Activated naive CD8-positive, alpha-beta T cell (primary cell): ENCODE results near the gene NFKBIZ.

ENCODE experiments used
- H3K27ac Mint-ChIP-seq: one replicate; pipeline ENCODE4 v1.8.0; 2021; ENCODE audit warnings: mixed read lengths
- H3K27me3 Mint-ChIP-seq: one replicate; pipeline ENCODE4 v1.8.0; 2021; ENCODE audit warnings: mixed read lengths
- H3K36me3 Mint-ChIP-seq: one replicate; pipeline ENCODE4 v1.8.0; 2021; ENCODE audit warnings: mixed read lengths
- H3K4me1 Mint-ChIP-seq: one replicate; pipeline ENCODE4 v1.8.0; 2021; ENCODE audit warnings: low read depth, mixed read lengths
- H3K4me3 Mint-ChIP-seq: one replicate; pipeline ENCODE4 v1.8.0; 2021; ENCODE audit warnings: mild to moderate bottlenecking, mixed read lengths
- H3K9me3 Mint-ChIP-seq: one replicate; pipeline ENCODE4 v1.8.0; 2021; ENCODE audit warnings: low read depth, mixed read lengths

Gene NFKBIZ

GRCh38 chr3:101816215-101817149 is 32.8 kb upstream of the NFKBIZ start:
- Mint-ChIP-seq H3K27me3 (no peaks in the 10 kb centered on the region), H3K4me1 (peaks cover 51% of the 10 kb centered on the region), H3K4me3 (no peak overlapping the region), H3K36me3 (peaks cover 14% of the 10 kb centered on the region), H3K9me3 (no peaks in the 10 kb centered on the region), H3K27ac (peak overlapping the region; percentile 76)

GRCh38 chr3:101817992-101818391 is 31.3 kb upstream of the NFKBIZ start:
- Mint-ChIP-seq H3K27ac (no peak overlapping the region), H3K4me1 (peaks cover 55% of the 10 kb centered on the region), H3K36me3 (peaks cover 20% of the 10 kb centered on the region), H3K27me3 (no peaks in the 10 kb centered on the region), H3K9me3 (no peaks in the 10 kb centered on the region), H3K4me3 (no peak overlapping the region)

GRCh38 chr3:101819649-101820206 is 29.6 kb upstream of the NFKBIZ start:
- H3K36me3 Mint-ChIP-seq: peaks cover 21% of the 10 kb centered on the region
- no peak overlapping the region for H3K4me3 Mint-ChIP-seq
- H3K9me3 Mint-ChIP-seq: no peaks in the 10 kb centered on the region
- no peaks in the 10 kb centered on the region for H3K27me3 Mint-ChIP-seq
- H3K27ac Mint-ChIP-seq: peak overlapping the region; percentile 35
- H3K4me1 Mint-ChIP-seq: peaks cover 48% of the 10 kb centered on the region

- H3K4me1 Mint-ChIP-seq: peaks cover 52% of the 10 kb centered on the region
- no peak overlapping the region for H3K4me3 Mint-ChIP-seq
- H3K36me3 Mint-ChIP-seq: peaks cover 23% of the 10 kb centered on the region
- no peak overlapping the region for H3K27ac Mint-ChIP-seq
- H3K9me3 Mint-ChIP-seq: no peaks in the 10 kb centered on the region
- no peaks in the 10 kb centered on the region for H3K27me3 Mint-ChIP-seq
Observed at GRCh38 chr3:101821503-101821902, 27.8 kb upstream of the NFKBIZ start.

GRCh38 chr3:101823525-101823924 is 25.8 kb upstream of the NFKBIZ start:
- Mint-ChIP-seq H3K4me3 (no peak overlapping the region), H3K36me3 (peaks cover 19% of the 10 kb centered on the region), H3K9me3 (no peaks in the 10 kb centered on the region), H3K27ac (peak overlapping the region; percentile 46), H3K4me1 (peaks cover 57% of the 10 kb centered on the region), H3K27me3 (no peaks in the 10 kb centered on the region)

- H3K36me3 Mint-ChIP-seq: peaks cover 16% of the 10 kb centered on the region
- H3K4me3 Mint-ChIP-seq: peak overlapping the region; percentile 13
- no peaks in the 10 kb centered on the region for H3K9me3 Mint-ChIP-seq
- no peaks in the 10 kb centered on the region for H3K27me3 Mint-ChIP-seq
- peaks cover 63% of the 10 kb centered on the region for H3K4me1 Mint-ChIP-seq
- peak overlapping the region; percentile 51 for H3K27ac Mint-ChIP-seq
Observed at GRCh38 chr3:101824702-101825101, 24.6 kb upstream of the NFKBIZ start.

- Mint-ChIP-seq H3K36me3 (peaks cover 14% of the 10 kb centered on the region), H3K27me3 (no peaks in the 10 kb centered on the region), H3K4me1 (peaks cover 67% of the 10 kb centered on the region), H3K9me3 (no peaks in the 10 kb centered on the region), H3K4me3 (peak overlapping the region; percentile 69), H3K27ac (peak overlapping the region; percentile 98)
Observed at GRCh38 chr3:101825904-101826445, 23.3 kb upstream of the NFKBIZ start.

- Mint-ChIP-seq H3K9me3 (no peaks in the 10 kb centered on the region), H3K27me3 (no peaks in the 10 kb centered on the region), H3K4me3 (peak overlapping the region; percentile 96), H3K4me1 (peaks cover 71% of the 10 kb centered on the region), H3K27ac (peak overlapping the region; percentile 99), H3K36me3 (peaks cover 4% of the 10 kb centered on the region)
Observed at GRCh38 chr3:101827211-101828174, 21.8 kb upstream of the NFKBIZ start.

- peak overlapping the region; percentile 96 for H3K4me3 Mint-ChIP-seq
- no peaks in the 10 kb centered on the region for H3K27me3 Mint-ChIP-seq
- H3K36me3 Mint-ChIP-seq: peaks cover 7% of the 10 kb centered on the region
- H3K9me3 Mint-ChIP-seq: no peaks in the 10 kb centered on the region
- peaks cover 73% of the 10 kb centered on the region for H3K4me1 Mint-ChIP-seq
- H3K27ac Mint-ChIP-seq: peak overlapping the region; percentile 99
Observed at GRCh38 chr3:101828276-101828675, 21.0 kb upstream of the NFKBIZ start.

- H3K4me1 Mint-ChIP-seq: peaks cover 79% of the 10 kb centered on the region
- H3K27ac Mint-ChIP-seq: peak overlapping the region; percentile 99
- H3K4me3 Mint-ChIP-seq: peak overlapping the region; percentile 96
- no peaks in the 10 kb centered on the region for H3K9me3 Mint-ChIP-seq
- no peaks in the 10 kb centered on the region for H3K27me3 Mint-ChIP-seq
- peaks cover 7% of the 10 kb centered on the region for H3K36me3 Mint-ChIP-seq
Observed at GRCh38 chr3:101828691-101829436, 20.4 kb upstream of the NFKBIZ start.

GRCh38 chr3:101829437-101829830 is 19.9 kb upstream of the NFKBIZ start:
- H3K4me3 Mint-ChIP-seq: peak overlapping the region; percentile 96
- H3K27ac Mint-ChIP-seq: peak overlapping the region; percentile 99
- H3K9me3 Mint-ChIP-seq: no peaks in the 10 kb centered on the region
- H3K36me3 Mint-ChIP-seq: peaks cover 7% of the 10 kb centered on the region
- peaks cover 79% of the 10 kb centered on the region for H3K4me1 Mint-ChIP-seq
- no peaks in the 10 kb centered on the region for H3K27me3 Mint-ChIP-seq

- H3K36me3 Mint-ChIP-seq: peaks cover 6% of the 10 kb centered on the region
- peaks cover 79% of the 10 kb centered on the region for H3K4me1 Mint-ChIP-seq
- peak overlapping the region; percentile 96 for H3K4me3 Mint-ChIP-seq
Observed at GRCh38 chr3:101829874-101830273, 19.4 kb upstream of the NFKBIZ start.

GRCh38 chr3:101833446-101833974 is 15.8 kb upstream of the NFKBIZ start:
- Mint-ChIP-seq H3K9me3 (no peaks in the 10 kb centered on the region), H3K27ac (peak overlapping the region; percentile 0), H3K4me1 (peaks cover 76% of the 10 kb centered on the region), H3K27me3 (no peaks in the 10 kb centered on the region), H3K36me3 (peaks cover 6% of the 10 kb centered on the region), H3K4me3 (peak overlapping the region; percentile 0)

More at GRCh38 chr3:101829874-101830273, 19.4 kb upstream of the NFKBIZ start:
- H3K27ac Mint-ChIP-seq: peak overlapping the region; percentile 99
- H3K9me3 Mint-ChIP-seq: no peaks in the 10 kb centered on the region
- no peaks in the 10 kb centered on the region for H3K27me3 Mint-ChIP-seq
